ENCODE results near the gene C15orf40. TPM values are rescaled to one million over a fixed set of nuclear protein-coding genes. Genes with fewer than 3 reads are reported as not detected.
A peak's percentile ranks its signal among the peaks of the same experiment; 100 is the strongest.
"Not testable (repeated sequence)": the region's sequence is repeated elsewhere in the genome, so short reads cannot be mapped to it uniquely, and the experiment has no call there.

The C15orf40 gene
- total RNA-seq = 11.0 TPM

DNA sequence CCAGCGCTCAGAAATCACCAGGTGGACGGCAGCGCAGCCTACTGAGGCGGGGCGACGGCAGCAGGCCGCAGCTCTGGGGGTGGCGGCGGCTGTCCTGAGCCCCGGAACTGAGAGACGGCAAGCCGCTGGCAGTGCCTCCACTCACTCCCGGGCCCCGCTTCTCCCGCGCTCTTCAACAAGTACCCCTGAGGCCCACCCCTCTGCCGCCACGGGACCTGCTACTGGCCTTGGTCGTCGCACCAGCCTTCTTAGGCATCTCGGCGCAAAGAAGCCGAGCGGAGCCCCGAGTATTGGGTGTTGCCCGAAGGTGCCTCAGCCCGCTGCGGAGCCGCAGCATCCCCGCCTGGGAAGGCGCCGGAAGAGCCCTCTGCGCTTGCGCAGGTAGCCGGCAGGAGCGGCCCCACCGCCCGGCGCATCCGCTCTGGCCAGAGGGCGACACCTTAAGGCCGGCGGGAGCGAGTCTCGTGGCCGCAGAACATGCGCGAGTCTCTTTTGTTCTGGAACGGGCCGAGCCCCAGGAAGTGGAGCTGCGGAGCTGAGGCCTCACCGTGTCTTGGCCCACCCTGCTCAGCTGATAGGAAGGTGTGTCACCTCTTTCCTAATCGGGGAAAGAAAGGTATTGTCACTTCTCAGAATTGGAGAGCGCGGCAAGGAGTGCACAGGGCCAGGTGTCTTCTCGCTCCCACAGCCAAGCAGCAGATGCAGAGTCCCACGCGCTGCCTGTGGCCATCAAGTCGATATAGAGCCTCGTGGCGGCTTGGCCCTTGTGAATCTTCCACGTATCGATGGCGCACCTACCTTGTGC is at the start of gene C15orf40:
C15orf40 (minus strand) TSS at position 369 of the 805 bp plus-strand sequence; CDS start at position 337, 32 bp downstream.
- peak; percentile 91 for DNase-seq (ENCODE audit: low spot score)
- peak; percentile 96 for ATAC-seq

- ATAC-seq = no peak
- DNase-seq (ENCODE audit: low spot score) = no peak
These were observed 46.4 kb upstream of the C15orf40 start for GRCh38 chr15:83057696-83058376.

DNA sequence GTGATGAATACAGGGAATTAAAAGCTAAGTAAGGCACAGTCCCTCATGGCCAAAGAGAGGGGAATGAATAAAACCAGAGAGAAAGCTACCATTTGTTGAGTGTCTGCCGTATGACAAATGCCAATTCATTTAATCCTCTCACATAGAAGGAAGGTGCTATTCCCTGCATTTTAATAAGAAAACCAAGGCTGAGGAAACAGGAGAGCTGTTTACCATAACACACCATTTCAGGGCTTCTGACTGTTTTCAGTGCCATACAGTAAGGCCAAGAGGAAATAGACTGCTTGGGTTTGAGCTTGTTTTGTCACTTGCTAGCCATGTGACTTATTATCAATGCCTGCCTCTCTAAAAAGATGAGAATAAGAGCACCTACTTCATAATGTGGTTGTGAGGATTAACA is 45.6 kb upstream of the C15orf40 start:
- ATAC-seq (no peak), DNase-seq (ENCODE audit: low spot score) (no peak)

- ATAC-seq (no peak), DNase-seq (ENCODE audit: low spot score) (no peak)
These were observed 41.7 kb upstream of the C15orf40 start for GRCh38 chr15:83053151-83053550.

DNA sequence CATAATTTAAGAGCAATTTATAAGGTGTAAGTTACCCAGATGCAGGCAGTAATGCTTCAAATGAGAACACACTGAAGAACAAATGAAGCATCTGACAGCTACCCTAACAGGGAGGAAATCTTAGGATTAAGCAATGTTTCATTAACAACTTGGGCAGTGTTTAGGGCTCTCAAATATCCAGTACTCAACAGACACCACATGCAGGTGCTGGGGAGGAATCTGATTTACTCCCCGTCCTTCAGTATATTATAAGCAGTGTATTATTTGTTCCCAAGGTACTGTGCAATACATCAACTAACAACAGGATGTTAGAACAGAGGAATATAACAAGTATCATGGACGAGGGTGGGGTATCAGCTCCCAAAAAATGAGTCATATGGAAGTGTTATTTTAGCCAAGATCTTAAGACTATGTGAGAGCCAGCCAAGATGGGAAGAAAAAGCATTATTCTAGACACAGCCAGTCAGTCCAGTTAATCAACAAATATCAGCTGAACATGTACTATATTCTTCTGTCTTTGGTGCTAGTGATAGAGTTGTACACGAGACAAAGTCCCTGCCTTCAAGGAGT is 35.2 kb upstream of the C15orf40 start:
- ATAC-seq (no peak), DNase-seq (ENCODE audit: low spot score) (no peak)

DNA sequence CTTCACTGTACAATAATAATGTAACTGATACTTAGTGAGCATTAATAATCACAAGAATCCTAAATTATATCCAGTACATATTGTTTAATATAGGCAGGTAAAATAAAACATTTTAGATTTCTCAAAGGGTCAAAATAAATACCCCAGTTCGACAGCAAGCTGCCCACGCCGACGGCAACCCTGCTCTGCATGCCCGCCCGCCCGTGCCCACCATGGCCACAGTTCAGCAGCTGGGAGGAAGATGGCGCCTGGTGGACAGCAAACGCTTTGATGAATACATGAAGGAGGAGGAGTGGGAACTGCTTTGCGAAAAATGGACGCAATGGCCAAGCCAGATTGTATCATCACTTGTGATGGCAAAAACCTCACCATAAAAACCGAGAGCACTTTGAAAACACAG is 32.7 kb upstream of the C15orf40 start:
- no peak for ATAC-seq
- no peak for DNase-seq (ENCODE audit: low spot score)

- DNase-seq (ENCODE audit: low spot score) (no peak), ATAC-seq (no peak)
These were observed 27.8 kb upstream of the C15orf40 start for GRCh38 chr15:83039206-83039605.

- no peak for DNase-seq (ENCODE audit: low spot score)
- ATAC-seq = no peak
These were observed 24.8 kb upstream of the C15orf40 start for GRCh38 chr15:83036253-83036652.

DNA sequence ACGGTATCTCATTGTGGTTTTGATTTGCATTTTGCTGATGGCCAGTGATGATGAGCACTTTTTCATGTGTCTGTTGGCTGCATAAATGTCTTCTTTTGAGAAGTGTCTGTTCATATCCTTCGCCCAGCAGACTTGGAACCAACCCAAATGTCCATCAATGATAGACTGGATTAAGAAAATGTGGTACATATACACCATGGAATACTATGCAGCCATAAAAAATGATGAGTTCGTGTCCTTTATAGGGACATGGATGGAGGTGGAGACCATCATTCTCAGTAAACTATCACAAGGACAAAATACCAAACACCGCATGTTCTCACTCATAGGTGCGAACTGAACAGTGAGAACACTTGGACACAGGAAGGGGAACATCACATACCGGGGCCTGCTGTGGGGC is 19.8 kb upstream of the C15orf40 start:
- not testable (repeated sequence) for ATAC-seq; DNase-seq (ENCODE audit: low spot score)

DNA sequence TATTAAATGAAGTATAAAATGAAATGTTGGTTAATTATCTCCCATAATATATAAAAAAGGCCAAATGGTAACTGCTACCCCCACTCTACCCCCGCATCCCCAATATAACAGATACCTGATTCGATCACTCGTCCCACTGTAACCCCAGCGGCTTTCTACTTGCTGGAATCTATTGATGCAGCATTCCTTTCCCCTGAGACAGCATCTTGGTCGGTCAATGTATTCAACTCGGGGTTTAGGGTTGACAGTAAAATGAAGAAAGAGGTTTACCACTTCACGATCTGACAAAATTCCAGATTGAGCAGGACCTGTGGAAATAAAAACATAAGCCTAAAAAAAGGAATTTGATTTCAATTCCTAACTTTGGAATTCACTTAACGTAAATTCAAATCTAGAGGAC is 18.6 kb upstream of the C15orf40 start:
- ATAC-seq = no peak

GRCh38 chr15:83018436-83018835 is 7.0 kb upstream of the C15orf40 start:
- no peak for ATAC-seq
- no peak for DNase-seq (ENCODE audit: low spot score)

More for the DNA sequence above, 18.6 kb upstream of the C15orf40 start:
- no peak for DNase-seq (ENCODE audit: low spot score)

GRCh38 chr15:83016906-83017305 is 5.5 kb upstream of the C15orf40 start:
- DNase-seq (ENCODE audit: low spot score) = no peak
- ATAC-seq = no peak

DNA sequence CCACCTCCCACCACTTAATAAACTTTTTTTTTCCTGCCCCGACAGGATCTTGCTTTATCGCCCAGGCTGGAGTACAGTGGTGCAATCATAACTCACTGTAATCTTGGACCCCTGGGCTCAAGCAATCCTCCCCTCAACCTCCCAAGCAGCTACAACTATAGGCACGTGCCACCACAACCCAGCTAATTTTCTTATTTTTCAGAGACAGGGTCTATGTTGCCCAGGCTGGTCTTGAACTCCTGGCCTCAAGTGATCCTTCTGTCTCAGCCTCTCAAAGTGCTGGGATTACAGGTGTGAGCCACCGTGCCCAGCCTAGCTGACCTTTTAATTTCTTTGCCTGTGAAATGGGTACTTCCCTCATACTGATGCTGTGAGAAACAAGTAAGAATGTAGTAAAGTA is 3.9 kb upstream of the C15orf40 start:
- ATAC-seq = no peak
- no peak for DNase-seq (ENCODE audit: low spot score)

GRCh38 chr15:83014205-83014653 is 2.8 kb upstream of the C15orf40 start:
- no peak for ATAC-seq

GRCh38 chr15:83012636-83013035 is 1.2 kb upstream of the C15orf40 start:
- DNase-seq (ENCODE audit: low spot score) (no peak), ATAC-seq (no peak)

More at GRCh38 chr15:83014205-83014653, 2.8 kb upstream of the C15orf40 start:
- DNase-seq (ENCODE audit: low spot score) = no peak

GRCh38 chr15:83012076-83012426 is 612 bp upstream of the C15orf40 start:
- DNase-seq (ENCODE audit: low spot score) (no peak), ATAC-seq (no peak)

- ATAC-seq (peak; percentile 80), DNase-seq (ENCODE audit: low spot score) (peak; percentile 74)
These were observed 649 bp downstream of the C15orf40 start for GRCh38 chr15:83010709-83011270.

DNA sequence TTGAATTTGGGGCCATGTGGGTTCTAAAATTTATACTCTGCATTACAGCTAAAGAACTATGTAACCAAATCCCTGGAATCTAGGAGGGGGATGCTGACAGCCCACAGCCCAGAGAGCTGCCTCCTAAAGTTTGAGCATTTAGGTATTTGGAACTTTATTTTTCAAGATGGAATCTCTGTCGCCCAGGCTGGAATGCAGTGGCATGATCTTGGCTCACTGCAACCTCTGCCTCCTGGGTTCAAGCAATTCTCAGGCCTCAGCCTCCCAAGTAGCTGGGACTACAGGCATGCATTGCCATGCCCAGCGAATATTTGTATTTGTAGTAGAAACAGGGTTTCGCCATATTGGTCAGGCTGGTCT is 10.8 kb downstream of the C15orf40 start:
- not testable (repeated sequence) for DNase-seq (ENCODE audit: low spot score)
- peak; percentile 11 for ATAC-seq

GRCh38 chr15:82999905-83000671 is 11.4 kb downstream of the C15orf40 start:
- DNase-seq (ENCODE audit: low spot score) (no peak), ATAC-seq (peak; percentile 98)

DNA sequence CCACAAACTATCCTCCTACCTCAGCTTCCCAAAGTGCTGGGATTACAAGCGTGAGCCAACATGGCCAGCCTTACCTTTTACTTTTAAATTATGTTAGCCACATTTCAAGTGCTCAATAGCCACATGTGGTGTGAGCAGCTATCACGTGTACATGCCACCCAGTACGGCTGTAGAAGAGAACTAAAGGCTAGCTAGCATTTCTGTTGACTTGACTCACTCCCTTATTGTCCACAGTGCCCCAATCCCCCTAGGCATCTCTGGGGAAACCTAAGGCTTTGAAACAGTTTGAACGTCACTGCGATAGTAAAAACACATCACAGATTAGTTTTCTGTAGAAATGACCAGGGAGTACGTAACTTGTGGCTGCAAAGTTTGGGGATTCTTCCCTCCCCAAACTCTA is 12.0 kb downstream of the C15orf40 start:
- ATAC-seq (no peak), DNase-seq (ENCODE audit: low spot score) (no peak)

- ATAC-seq (no peak), DNase-seq (ENCODE audit: low spot score) (no peak)
These were observed 15.5 kb downstream of the C15orf40 start for GRCh38 chr15:82995938-82996337.

Measured in left lobe of liver (tissue), 2 donors.